HepG2 (cell line): ENCODE results near the gene PIP4K2C. TPM values are rescaled to one million over a fixed set of nuclear protein-coding genes. Genes with fewer than 3 reads are reported as not detected.

ENCODE experiments used
- ERF ChIP-seq: IDR thresholded peaks from 2 replicates; pipeline ENCODE4 v1.6.1; 2018; ENCODE audit warnings: missing biosample characterization, missing genetic modification reagents
- JARID2 ChIP-seq: sonication (generic); formaldehyde crosslinking; IDR thresholded peaks from 2 replicates; pipeline ENCODE4 v1.8.1; 2023; ENCODE audit warnings: missing genetic modification reagents, inconsistent platforms; ENCODE audit not compliant: insufficient replicate concordance
- MTF2 ChIP-seq: sonication (generic); formaldehyde crosslinking; IDR thresholded peaks from 2 replicates; pipeline ENCODE4 v1.5.0; 2020; ENCODE audit warnings: missing genetic modification reagents, borderline replicate concordance
- POLR2AphosphoS5 ChIP-seq: IDR thresholded peaks from 2 replicates; pipeline ENCODE4 v1.6.1; 2012; ENCODE audit warnings: low read depth, low read length
- TBX2 ChIP-seq: sonication (generic); formaldehyde crosslinking; IDR thresholded peaks from 2 replicates; pipeline ENCODE4 v1.5.0; 2020; ENCODE audit warnings: missing genetic modification reagents, mild to moderate bottlenecking, borderline replicate concordance
- ZNF543 ChIP-seq: sonication (generic); formaldehyde crosslinking; IDR thresholded peaks from 2 replicates; pipeline ENCODE4 v1.4.0; 2020; ENCODE audit warnings: mild to moderate bottlenecking, missing genetic modification reagents
- ZNF746 ChIP-seq: sonication (generic); formaldehyde crosslinking; IDR thresholded peaks from 2 replicates; pipeline ENCODE4 v1.8.0; 2022; ENCODE audit warnings: mild to moderate bottlenecking, missing genetic modification reagents
- polyA plus RNA-seq, 8 experiments: library from polyadenylated mRNA; depleted of rRNA in 3 of 8; stranded (reverse) in 7 of 8; unstranded in 1 of 8; fragments of >200 nt; fragmentation: Illumina TruSeq in 4 of 8; extraction: Trizol in 4 of 8; gene quantifications; 2 replicates each; pipeline versions ENCODE4 v1.2.1 to v1.2.3, GENCODE V29; 2011 to 2016; ENCODE audit warnings: low read depth in 4 of 8, missing spikeins in 1 of 8, mixed read lengths in 1 of 8; ENCODE audit not compliant: insufficient read depth in 1 of 8
- total RNA-seq, 5 experiments: library from RNA; depleted of rRNA; stranded (reverse); fragments of >200 nt; fragmentation: Illumina TruSeq; extraction: Trizol; gene quantifications; 2 replicates each; pipeline ENCODE4 v1.2.3, GENCODE V29; 2016; ENCODE audit warnings: low read depth in 1 of 5
- TF ChIP-seq, protein P1 (sequence below): sonication (generic); formaldehyde crosslinking; conservative IDR thresholded peaks from 2 replicates; pipeline ENCODE4 v1.8.0; 2022; ENCODE audit warnings: mild to moderate bottlenecking, moderate library complexity, missing genetic modification reagents
- TF ChIP-seq, protein P2 (sequence below): sonication (generic); formaldehyde crosslinking; IDR thresholded peaks from 2 replicates; pipeline ENCODE4 v1.5.0; 2020; ENCODE audit warnings: mild to moderate bottlenecking, missing genetic modification reagents, moderate library complexity
- TF ChIP-seq, protein P3 (sequence below): sonication (generic); formaldehyde crosslinking; IDR thresholded peaks from 2 replicates; pipeline ENCODE4 v1.4.0; 2020; ENCODE audit warnings: missing genetic modification reagents, borderline replicate concordance
- TF ChIP-seq, protein P4 (sequence below): sonication (generic); formaldehyde crosslinking; IDR thresholded peaks from 2 replicates; pipeline ENCODE4 v1.4.0; 2020; ENCODE audit warnings: mild to moderate bottlenecking, missing genetic modification reagents
- TF ChIP-seq, protein P5 (sequence below): sonication (generic); formaldehyde crosslinking; IDR thresholded peaks from 2 replicates; pipeline ENCODE4 v1.4.0; 2020; ENCODE audit warnings: missing genetic modification reagents

PIP4K2C gene
- total and polyA plus RNA-seq, 2 of the 13 experiments (the other 11 are each of a cell fraction or from before 2014, with no cell fraction given), result 23.3 to 26.4 TPM

DNA sequence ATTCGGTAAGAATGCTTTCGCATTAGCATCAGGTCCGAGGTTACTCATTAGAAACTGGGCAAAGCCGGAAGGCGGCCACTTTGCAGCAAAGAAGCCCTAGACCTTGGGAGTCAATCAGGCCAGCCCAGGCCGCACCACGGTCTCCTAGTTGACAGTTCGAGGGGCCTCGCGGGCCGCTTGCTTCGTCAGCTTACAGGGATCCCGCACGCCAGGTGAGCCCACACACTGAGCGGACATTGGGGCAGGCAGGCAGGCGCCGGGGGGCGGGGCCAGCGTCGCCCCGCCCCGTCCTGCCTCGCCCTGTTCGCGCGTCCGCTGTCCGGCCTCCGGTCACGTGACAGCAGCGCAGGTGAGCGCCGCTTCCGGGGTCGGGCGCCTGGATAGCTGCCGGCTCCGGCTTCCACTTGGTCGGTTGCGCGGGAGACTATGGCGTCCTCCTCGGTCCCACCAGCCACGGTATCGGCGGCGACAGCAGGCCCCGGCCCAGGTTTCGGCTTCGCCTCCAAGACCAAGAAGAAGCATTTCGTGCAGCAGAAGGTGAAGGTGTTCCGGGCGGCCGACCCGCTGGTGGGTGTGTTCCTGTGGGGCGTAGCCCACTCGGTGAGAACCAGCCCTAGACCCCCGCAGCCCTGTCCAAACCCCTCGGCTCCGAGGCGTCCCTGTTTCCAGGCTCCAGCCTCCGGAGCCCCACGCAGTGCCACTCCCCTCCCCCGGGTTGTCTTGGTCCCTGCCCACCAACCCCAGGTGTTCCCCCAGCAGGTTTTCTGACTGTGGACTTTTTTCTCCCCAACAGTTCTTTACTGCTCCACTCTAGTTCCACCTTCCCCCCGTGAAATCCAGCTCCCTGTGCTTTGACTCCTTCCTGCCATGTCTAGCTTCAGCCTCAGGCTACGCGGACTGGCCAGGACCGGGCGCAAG, at the start of gene PIP4K2C (continued):
- TF ChIP-seq, protein P1, sequence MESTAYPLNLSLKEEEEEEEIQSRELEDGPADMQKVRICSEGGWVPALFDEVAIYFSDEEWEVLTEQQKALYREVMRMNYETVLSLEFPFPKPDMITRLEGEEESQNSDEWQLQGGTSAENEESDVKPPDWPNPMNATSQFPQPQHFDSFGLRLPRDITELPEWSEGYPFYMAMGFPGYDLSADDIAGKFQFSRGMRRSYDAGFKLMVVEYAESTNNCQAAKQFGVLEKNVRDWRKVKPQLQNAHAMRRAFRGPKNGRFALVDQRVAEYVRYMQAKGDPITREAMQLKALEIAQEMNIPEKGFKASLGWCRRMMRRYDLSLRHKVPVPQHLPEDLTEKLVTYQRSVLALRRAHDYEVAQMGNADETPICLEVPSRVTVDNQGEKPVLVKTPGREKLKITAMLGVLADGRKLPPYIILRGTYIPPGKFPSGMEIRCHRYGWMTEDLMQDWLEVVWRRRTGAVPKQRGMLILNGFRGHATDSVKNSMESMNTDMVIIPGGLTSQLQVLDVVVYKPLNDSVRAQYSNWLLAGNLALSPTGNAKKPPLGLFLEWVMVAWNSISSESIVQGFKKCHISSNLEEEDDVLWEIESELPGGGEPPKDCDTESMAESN, result no peak; the same call in 1 of the 2 replicates
- TF ChIP-seq, protein P2, sequence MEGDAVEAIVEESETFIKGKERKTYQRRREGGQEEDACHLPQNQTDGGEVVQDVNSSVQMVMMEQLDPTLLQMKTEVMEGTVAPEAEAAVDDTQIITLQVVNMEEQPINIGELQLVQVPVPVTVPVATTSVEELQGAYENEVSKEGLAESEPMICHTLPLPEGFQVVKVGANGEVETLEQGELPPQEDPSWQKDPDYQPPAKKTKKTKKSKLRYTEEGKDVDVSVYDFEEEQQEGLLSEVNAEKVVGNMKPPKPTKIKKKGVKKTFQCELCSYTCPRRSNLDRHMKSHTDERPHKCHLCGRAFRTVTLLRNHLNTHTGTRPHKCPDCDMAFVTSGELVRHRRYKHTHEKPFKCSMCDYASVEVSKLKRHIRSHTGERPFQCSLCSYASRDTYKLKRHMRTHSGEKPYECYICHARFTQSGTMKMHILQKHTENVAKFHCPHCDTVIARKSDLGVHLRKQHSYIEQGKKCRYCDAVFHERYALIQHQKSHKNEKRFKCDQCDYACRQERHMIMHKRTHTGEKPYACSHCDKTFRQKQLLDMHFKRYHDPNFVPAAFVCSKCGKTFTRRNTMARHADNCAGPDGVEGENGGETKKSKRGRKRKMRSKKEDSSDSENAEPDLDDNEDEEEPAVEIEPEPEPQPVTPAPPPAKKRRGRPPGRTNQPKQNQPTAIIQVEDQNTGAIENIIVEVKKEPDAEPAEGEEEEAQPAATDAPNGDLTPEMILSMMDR (CRISPR knock-in tag), result peak; percentile 1; the same call in 1 of the 2 replicates
- TF ChIP-seq, protein P3, sequence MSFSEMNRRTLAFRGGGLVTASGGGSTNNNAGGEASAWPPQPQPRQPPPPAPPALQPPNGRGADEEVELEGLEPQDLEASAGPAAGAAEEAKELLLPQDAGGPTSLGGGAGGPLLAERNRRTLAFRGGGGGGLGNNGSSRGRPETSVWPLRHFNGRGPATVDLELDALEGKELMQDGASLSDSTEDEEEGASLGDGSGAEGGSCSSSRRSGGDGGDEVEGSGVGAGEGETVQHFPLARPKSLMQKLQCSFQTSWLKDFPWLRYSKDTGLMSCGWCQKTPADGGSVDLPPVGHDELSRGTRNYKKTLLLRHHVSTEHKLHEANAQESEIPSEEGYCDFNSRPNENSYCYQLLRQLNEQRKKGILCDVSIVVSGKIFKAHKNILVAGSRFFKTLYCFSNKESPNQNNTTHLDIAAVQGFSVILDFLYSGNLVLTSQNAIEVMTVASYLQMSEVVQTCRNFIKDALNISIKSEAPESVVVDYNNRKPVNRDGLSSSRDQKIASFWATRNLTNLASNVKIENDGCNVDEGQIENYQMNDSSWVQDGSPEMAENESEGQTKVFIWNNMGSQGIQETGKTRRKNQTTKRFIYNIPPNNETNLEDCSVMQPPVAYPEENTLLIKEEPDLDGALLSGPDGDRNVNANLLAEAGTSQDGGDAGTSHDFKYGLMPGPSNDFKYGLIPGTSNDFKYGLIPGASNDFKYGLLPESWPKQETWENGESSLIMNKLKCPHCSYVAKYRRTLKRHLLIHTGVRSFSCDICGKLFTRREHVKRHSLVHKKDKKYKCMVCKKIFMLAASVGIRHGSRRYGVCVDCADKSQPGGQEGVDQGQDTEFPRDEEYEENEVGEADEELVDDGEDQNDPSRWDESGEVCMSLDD (CRISPR knock-in tag), result no peak
- TF ChIP-seq JARID2 (CRISPR knock-in tag) (no peak), ZNF746 (CRISPR knock-in tag) (no peak), ERF (CRISPR knock-in tag) (peak; percentile 44; the same call in 1 of the 2 replicates), MTF2 (CRISPR knock-in tag) (0 out of 2 replicates have a peak, but pooled peaks have one; percentile 49), ZNF543 (CRISPR knock-in tag) (peak; percentile 54; the same call in 1 of the 2 replicates), POLR2AphosphoS5 (peak; percentile 74), TBX2 (peak; percentile 28; the same call in 1 of the 2 replicates)
- TF ChIP-seq, protein P4, sequence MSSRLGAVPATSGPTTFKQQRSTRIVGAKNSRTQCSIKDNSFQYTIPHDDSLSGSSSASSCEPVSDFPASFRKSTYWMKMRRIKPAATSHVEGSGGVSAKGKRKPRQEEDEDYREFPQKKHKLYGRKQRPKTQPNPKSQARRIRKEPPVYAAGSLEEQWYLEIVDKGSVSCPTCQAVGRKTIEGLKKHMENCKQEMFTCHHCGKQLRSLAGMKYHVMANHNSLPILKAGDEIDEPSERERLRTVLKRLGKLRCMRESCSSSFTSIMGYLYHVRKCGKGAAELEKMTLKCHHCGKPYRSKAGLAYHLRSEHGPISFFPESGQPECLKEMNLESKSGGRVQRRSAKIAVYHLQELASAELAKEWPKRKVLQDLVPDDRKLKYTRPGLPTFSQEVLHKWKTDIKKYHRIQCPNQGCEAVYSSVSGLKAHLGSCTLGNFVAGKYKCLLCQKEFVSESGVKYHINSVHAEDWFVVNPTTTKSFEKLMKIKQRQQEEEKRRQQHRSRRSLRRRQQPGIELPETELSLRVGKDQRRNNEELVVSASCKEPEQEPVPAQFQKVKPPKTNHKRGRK (CRISPR knock-in tag), result 0 out of 2 replicates have a peak, but pooled peaks have one; percentile 76
- TF ChIP-seq, protein P5, sequence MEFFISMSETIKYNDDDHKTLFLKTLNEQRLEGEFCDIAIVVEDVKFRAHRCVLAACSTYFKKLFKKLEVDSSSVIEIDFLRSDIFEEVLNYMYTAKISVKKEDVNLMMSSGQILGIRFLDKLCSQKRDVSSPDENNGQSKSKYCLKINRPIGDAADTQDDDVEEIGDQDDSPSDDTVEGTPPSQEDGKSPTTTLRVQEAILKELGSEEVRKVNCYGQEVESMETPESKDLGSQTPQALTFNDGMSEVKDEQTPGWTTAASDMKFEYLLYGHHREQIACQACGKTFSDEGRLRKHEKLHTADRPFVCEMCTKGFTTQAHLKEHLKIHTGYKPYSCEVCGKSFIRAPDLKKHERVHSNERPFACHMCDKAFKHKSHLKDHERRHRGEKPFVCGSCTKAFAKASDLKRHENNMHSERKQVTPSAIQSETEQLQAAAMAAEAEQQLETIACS (CRISPR knock-in tag), result no peak
